Liver (tissue), 3 donors: ENCODE data around the gene USP2.

Source experiments
- SP1 ChIP-seq: IDR thresholded peaks from 2 replicates; pipeline ENCODE4 v1.6.1; 2018; ENCODE audit warnings: antibody characterized with exemption, mild to moderate bottlenecking
- YY1 ChIP-seq: IDR thresholded peaks from 2 replicates; pipeline ENCODE4 v1.6.1; 2016; ENCODE audit warnings: antibody characterized with exemption, mild to moderate bottlenecking
- TF ChIP-seq, protein P1 (sequence below): fragments of 150-350 bp; IDR thresholded peaks from 2 replicates; pipeline ENCODE4 v1.5.1; 2017; ENCODE audit warnings: improper control_type of control experiment, low read depth, low read length; ENCODE audit not compliant: missing input control
- donor health status: healthy.
- donor health status: healthy.

DNA sequence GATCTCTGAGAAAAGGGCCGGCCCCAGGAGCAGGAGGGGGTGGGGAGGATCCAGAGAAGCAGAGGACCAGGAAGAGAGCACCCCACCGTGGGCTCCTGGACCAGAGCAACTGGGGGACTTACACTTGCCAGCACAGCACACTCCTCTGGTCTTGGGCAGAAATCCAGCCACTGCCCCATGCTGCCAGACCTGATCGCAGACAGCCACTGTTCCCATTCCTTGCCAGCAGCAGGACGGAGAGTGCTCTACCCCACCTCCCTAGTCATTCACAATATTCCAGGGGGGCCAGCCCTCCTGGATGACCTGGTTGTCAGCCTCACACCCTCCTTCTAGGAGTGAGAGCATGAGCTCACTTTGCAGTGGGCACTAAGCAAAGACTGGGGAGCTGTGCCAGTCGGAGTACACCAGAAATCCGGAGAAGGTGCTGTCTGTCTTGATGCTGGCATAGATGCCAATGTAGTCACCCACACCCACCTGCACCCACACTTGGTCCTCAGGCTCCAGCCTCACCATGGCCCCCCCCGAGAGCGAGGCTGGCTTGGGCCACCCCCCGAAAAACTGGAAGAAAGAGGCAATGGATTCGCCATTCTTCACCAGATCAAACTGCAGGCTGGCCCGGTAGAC is 42.4 kb downstream of the USP2 start:
- TF ChIP-seq YY1 (no peak), SP1 (no peak)
- TF ChIP-seq, protein P1, sequence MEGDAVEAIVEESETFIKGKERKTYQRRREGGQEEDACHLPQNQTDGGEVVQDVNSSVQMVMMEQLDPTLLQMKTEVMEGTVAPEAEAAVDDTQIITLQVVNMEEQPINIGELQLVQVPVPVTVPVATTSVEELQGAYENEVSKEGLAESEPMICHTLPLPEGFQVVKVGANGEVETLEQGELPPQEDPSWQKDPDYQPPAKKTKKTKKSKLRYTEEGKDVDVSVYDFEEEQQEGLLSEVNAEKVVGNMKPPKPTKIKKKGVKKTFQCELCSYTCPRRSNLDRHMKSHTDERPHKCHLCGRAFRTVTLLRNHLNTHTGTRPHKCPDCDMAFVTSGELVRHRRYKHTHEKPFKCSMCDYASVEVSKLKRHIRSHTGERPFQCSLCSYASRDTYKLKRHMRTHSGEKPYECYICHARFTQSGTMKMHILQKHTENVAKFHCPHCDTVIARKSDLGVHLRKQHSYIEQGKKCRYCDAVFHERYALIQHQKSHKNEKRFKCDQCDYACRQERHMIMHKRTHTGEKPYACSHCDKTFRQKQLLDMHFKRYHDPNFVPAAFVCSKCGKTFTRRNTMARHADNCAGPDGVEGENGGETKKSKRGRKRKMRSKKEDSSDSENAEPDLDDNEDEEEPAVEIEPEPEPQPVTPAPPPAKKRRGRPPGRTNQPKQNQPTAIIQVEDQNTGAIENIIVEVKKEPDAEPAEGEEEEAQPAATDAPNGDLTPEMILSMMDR, result no peak
